Measurements from ENCODE around the gene CORO1A. TPM values are rescaled to one million over a fixed set of nuclear protein-coding genes. Genes with fewer than 3 reads are reported as not detected.

The CORO1A gene
- total RNA-seq, 1 experiment from 2014 or later: 7.0 TPM

DNA sequence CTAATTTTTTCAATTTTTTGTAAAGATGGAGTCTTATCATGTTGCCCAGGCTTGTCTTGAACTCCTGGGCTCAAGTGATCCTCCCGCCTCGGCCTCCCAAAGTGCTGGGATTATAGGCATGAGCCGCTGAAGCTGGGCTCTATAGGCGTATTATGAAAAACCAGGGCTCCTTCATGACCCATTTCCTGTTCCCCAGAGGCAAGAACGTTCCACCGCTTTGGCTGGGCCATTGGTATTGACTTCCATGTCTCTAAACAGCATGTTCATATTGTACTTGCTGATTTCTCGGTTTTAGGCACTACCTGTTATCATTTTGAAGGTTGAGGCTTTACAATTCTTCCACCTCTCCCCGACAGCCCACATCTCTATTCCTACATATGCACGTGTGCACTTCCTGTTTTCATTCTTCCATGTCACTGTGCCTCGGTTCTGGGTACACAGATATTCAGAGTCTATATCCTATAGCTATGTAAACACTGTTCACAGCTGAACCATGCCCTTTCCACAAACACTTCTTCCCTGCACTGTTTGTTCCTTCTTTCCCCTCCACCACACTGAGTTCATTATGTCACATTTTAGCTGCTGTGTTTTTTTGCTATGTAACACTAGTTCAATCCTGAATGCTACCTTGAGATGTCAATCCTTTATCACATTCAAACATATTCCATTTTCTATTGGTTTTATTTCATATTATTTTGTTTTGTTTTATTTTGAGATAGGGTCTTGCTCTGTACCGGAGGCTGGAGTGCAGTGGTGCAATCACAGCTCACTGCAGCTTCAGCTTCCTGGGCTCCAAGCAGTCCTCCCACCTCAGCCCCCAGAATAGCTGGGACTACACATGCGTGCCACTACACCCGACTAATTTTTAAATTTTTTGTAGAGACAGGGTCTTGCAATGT, 43.6 kb upstream of the CORO1A start (continued):
- TF ChIP-seq ZNF274 (IDR thresholded peaks at IDR 0.05; ENCODE audit: low read depth, low read length) (no peak), CEBPB (IDR thresholded peaks at IDR 0.05; ENCODE audit: low read depth) (no peak)

- POLR2A ChIA-PET: no interaction called here
Measured at GRCh38 chr16:30141750-30142149, 41.7 kb upstream of the CORO1A start.

DNA sequence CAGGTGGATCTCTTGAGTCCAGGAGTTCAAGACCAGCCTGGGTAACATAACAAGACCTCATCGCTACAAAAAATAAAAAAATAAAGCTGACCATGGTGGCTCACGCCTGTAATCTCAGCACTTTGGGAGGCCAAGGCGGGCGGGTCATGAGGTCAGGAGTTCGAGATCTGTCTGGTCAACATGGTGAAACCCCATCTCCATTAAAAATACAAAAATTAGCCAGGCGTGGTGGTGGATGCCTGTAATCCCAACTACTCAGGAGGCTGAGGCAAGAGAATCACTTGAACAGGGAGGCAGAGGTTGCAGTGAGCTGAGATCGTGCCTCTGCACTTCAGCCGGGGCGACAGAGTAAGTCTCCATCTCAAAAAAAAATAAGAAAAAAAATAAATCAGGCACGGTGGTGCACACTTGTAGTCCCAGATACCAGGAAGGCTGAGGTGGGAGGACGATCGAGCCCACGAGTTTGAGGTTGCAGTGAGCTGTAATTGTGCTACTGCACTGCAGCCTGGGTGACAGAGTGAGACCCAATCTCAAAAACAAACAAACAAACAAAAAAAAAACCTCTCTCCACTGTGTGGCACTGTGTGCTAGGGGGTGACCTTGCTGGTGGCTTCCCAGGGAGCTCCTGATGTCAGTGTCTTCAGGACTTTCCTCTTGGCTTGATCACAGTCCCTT, 40.6 kb upstream of the CORO1A start:
- intact Hi-C loops (cut with micrococcal nuclease): no loop called here
- no peak for DNase-seq (ENCODE audit: low read depth, low spot score)
- no TSS peak for BruUV-seq (replicated peaks)
- H3K4me1 ChIP-seq (ENCODE audit: control insufficient read depth in 1 of 2, insufficient read depth in 2 of 2, low read length in 2 of 2): no peaks in the 10 kb centered on the region
- no peaks in the 10 kb centered on the region for H3K9me3 ChIP-seq (ENCODE audit: control insufficient read depth in 1 of 2, insufficient read depth in 1 of 2, low read depth in 1 of 2, low read length in 2 of 2)
- H3K9me2 ChIP-seq (ENCODE audit: insufficient read depth): no peaks in the 10 kb centered on the region
- H3K4me2 ChIP-seq (ENCODE audit: low read length): no peak overlapping the region
- H3K27me3 ChIP-seq (ENCODE audit: insufficient read depth, low read length): no peaks in the 10 kb centered on the region
- peak; percentile 81 for ATAC-seq
- H3K27ac ChIP-seq (ENCODE audit: low read depth, low read length): no peak overlapping the region
- TF ChIP-seq RAD21 (IDR thresholded peaks at IDR 0.05; ENCODE audit: low read depth): peak; percentile 81
- TF ChIP-seq ATF3 (IDR thresholded peaks at IDR 0.05): no peak
- peak; percentile 25 to 58 (median 48); a peak in 4 of 6 replicates for TF ChIP-seq CTCF (IDR thresholded peaks at IDR 0.05 in 2 of 3, conservative IDR thresholded peaks at IDR 0.05 in 1 of 3; ENCODE audit: borderline replicate concordance in 1 of 3, insufficient read depth in 1 of 3, low read depth in 2 of 3, low read length in 2 of 3)
- H3K79me2 ChIP-seq (ENCODE audit: insufficient read depth, low read length): no peaks in the 10 kb centered on the region
- no peak overlapping the region for H3K4me3 ChIP-seq (replicated peaks in 1 of 2; ENCODE audit: low read depth in 1 of 2, low read length in 2 of 2)
- no peak overlapping the region for H2AFZ ChIP-seq (ENCODE audit: low read depth, low read length, poor library complexity, severe bottlenecking)
- ChIA-PET RAD21 (ENCODE audit: low non-redundant PET in 1 of 2, low total read pairs in 2 of 2, uncharacterized antibody in 2 of 2, unreplicated experiment in 2 of 2) (interaction anchor here (0.7 to 1.1 kb wide), 3 partner anchors 220 to 301 kb away, joined by 3 to 4 read pairs (median 4); no protein-coding TSS in a partner anchor), POLR2A (no interaction called here), CTCF (interaction anchor here (0.6 to 1.7 kb wide), 13 partner anchors 44 to 551 kb away, joined by 3 to 10 read pairs (median 4); partner anchors contain the start of gene ZNF771)
- no peak overlapping the region for H3K9ac ChIP-seq (ENCODE audit: low read length)
- H4K20me1 ChIP-seq (ENCODE audit: insufficient read depth): no peaks in the 10 kb centered on the region
- no peaks in the 10 kb centered on the region for H3K36me3 ChIP-seq (ENCODE audit: control insufficient read depth in 1 of 2, insufficient read depth in 2 of 2, low read length in 2 of 2)

More at GRCh38 chr16:30141750-30142149, 41.7 kb upstream of the CORO1A start:
- Histone ChIP-seq H3K4me1 (ENCODE audit: control insufficient read depth in 1 of 2, insufficient read depth in 2 of 2, low read length in 2 of 2) (no peaks in the 10 kb centered on the region), H3K4me2 (ENCODE audit: low read length) (no peak overlapping the region), H2AFZ (ENCODE audit: low read depth, low read length, poor library complexity, severe bottlenecking) (no peak overlapping the region), H3K27ac (ENCODE audit: low read depth, low read length) (no peak overlapping the region), H3K36me3 (ENCODE audit: control insufficient read depth in 1 of 2, insufficient read depth in 2 of 2, low read length in 2 of 2) (no peaks in the 10 kb centered on the region), H3K4me3 (replicated peaks in 1 of 2; ENCODE audit: low read depth in 1 of 2, low read length in 2 of 2) (no peak overlapping the region), H3K27me3 (ENCODE audit: insufficient read depth, low read length) (no peaks in the 10 kb centered on the region), H3K9me3 (ENCODE audit: control insufficient read depth in 1 of 2, insufficient read depth in 1 of 2, low read depth in 1 of 2, low read length in 2 of 2) (no peaks in the 10 kb centered on the region), H3K79me2 (ENCODE audit: insufficient read depth, low read length) (no peaks in the 10 kb centered on the region), H3K9ac (ENCODE audit: low read length) (no peak overlapping the region), H3K9me2 (ENCODE audit: insufficient read depth) (no peaks in the 10 kb centered on the region), H4K20me1 (ENCODE audit: insufficient read depth) (no peaks in the 10 kb centered on the region)
- ATAC-seq (no peak), DNase-seq (ENCODE audit: low read depth, low spot score) (no peak)
- TF ChIP-seq SIN3A (IDR thresholded peaks at IDR 0.05; ENCODE audit: low read depth): no peak
- ChIA-PET RAD21 (ENCODE audit: low non-redundant PET in 1 of 2, low total read pairs in 2 of 2, uncharacterized antibody in 2 of 2, unreplicated experiment in 2 of 2) (interaction anchor here in 1 of 2 experiments (0.7 kb wide), 1 partner anchor 302 kb away, joined by 3 read pairs; no protein-coding TSS in a partner anchor), CTCF (interaction anchor here (1.7 kb wide), 1 partner anchor 267 kb away, joined by 10 read pairs; no protein-coding TSS in a partner anchor)
- no TSS peak for BruUV-seq (replicated peaks)
- intact Hi-C loops (cut with micrococcal nuclease): no loop called here
